G401 (cell line): ENCODE measurements around the gene LZTS3. TPM values are rescaled to one million over a fixed set of nuclear protein-coding genes. Genes with fewer than 3 reads are reported as not detected.
A peak's percentile ranks its signal among the peaks of the same experiment; 100 is the strongest.
"Not testable (repeated sequence)": the region's sequence is repeated elsewhere in the genome, so short reads cannot be mapped to it uniquely, and the experiment has no call there.

Experiments used
- DNase-seq: peaks from one replicate; pipeline ENCODE4 v3.0.0-alpha.2; 2015; ENCODE audit warnings: low spot score
- in situ Hi-C: cut with HindIII; loops from 2 replicates; pipeline ENCODE4 v1.10.0; 2016; ENCODE audit warnings: low sequenced_read_pairs, mixed read lengths
- total RNA-seq: library from RNA; depleted of rRNA; stranded (reverse); fragments of >200 nt; shearing (Covaris generic); gene quantifications from 2 replicates; pipeline ENCODE4 v1.2.3, GENCODE V29; 2014; rRNA removed

LZTS3 gene
- total RNA-seq, 1 experiment from 2014 or later, result 15.2 TPM

GRCh38 chr20:3121955-3122610 is 51.3 kb downstream of the LZTS3 start:
- no peak for DNase-seq
- in situ Hi-C loops, result no loop called here

- DNase-seq, result peak; percentile 45
- in situ Hi-C loops, result no loop called here
These were observed 52.0 kb downstream of the LZTS3 start for GRCh38 chr20:3121271-3121911.

GRCh38 chr20:3119044-3119443 is 54.3 kb downstream of the LZTS3 start:
- in situ Hi-C loops, result no loop called here
- no peak for DNase-seq

- in situ Hi-C loops, result not testable (repeated sequence)
- peak; percentile 86 for DNase-seq
These were observed 55.4 kb downstream of the LZTS3 start for GRCh38 chr20:3117839-3118379.

- no peak for DNase-seq
- in situ Hi-C loops, result no loop called here
These were observed 57.0 kb downstream of the LZTS3 start for GRCh38 chr20:3116341-3116740.

- in situ Hi-C loops, result no loop called here
These were observed 57.9 kb downstream of the LZTS3 start for GRCh38 chr20:3115190-3116107.

More at GRCh38 chr20:3115190-3116107, 57.9 kb downstream of the LZTS3 start:
- peak; percentile 85 for DNase-seq

Other genes with a start within 250 kb of the LZTS3 start
- gene GNRH2, start 129.9 kb downstream of the LZTS3 start, total RNA-seq, result not detected in 2 replicates
- 105 and 142 TPM in 2 replicates for gene MRPS26, start 127.5 kb downstream of the LZTS3 start, total RNA-seq
- gene OXT, start 101.9 kb downstream of the LZTS3 start, total RNA-seq, result not detected in 2 replicates
- gene AVP, start 88.8 kb downstream of the LZTS3 start, total RNA-seq, result not detected in 2 replicates
- gene FASTKD5, start 13.7 kb downstream of the LZTS3 start, total RNA-seq, result 13.0 and 19.4 TPM in 2 replicates
- 3.8 and 8.8 TPM in 2 replicates for gene UBOX5, start 13.7 kb downstream of the LZTS3 start, total RNA-seq
- gene DDRGK1, start 31.1 kb upstream of the LZTS3 start, total RNA-seq, result 22.4 and 23.9 TPM in 2 replicates
- gene ITPA, start 35.9 kb upstream of the LZTS3 start, total RNA-seq, result 78.9 and 91.6 TPM in 2 replicates
- gene SLC4A11, start 65.6 kb upstream of the LZTS3 start, total RNA-seq, result 0.17 and 1.4 TPM in 2 replicates
- gene DNAAF9, start 234.1 kb upstream of the LZTS3 start, total RNA-seq, result 6.1 and 7.8 TPM in 2 replicates